SK-N-SH (cell line): ENCODE results near the gene HDAC11. TPM values are rescaled to one million over a fixed set of nuclear protein-coding genes. Genes with fewer than 3 reads are reported as not detected.

Experiments
- CTCF ChIA-PET: fragments of 300-600, 350-600 bp; formaldehyde crosslinking; extraction: SDS; loops from one replicate; lab custom pipeline; 2021; lab: Yijun Ruan, JAX
- POLR2A ChIA-PET: fragments of 350-600 bp; sonication (Branson Sonifier 250); formaldehyde crosslinking; extraction: SDS; loops from one replicate; lab custom pipeline; 2020; ENCODE audit warnings: antibody characterized with exemption, inconsistent platforms; lab: Yijun Ruan, JAX
- DNase-seq: peaks from one replicate; pipeline ENCODE4 v3.0.0; 2012
- H2AFZ ChIP-seq: fragments of 200-600 bp; sonication (generic); 2 replicates; pipeline ENCODE4 v1.8.1; 2016; ENCODE audit warnings: antibody characterized with exemption, mild to moderate bottlenecking, low read depth
- H3F3A ChIP-seq: fragments of 200-600 bp; sonication (generic); replicated peaks from 2 replicates; pipeline ENCODE3; 2016; ENCODE audit warnings: antibody characterized with exemption, mild to moderate bottlenecking; ENCODE audit not compliant: insufficient read depth
- H3K27ac ChIP-seq, 2 experiments: fragments of 200-500 bp in 1 of 2; fragments of 200-600 bp in 1 of 2; sonication (Bioruptor generic) in 1 of 2; sonication (generic), shearing (Covaris generic) in 1 of 2; 2 replicates each; pipeline versions ENCODE4 v1.5.1 to v1.6.1; 2014 to 2016; ENCODE audit warnings: low read depth in 2 of 2, inconsistent platforms in 1 of 2, low read length in 1 of 2, mild to moderate bottlenecking in 1 of 2, mixed read lengths in 1 of 2
- H3K27me3 ChIP-seq: fragments of 200-600 bp; sonication (generic), shearing (Covaris generic); 2 replicates; pipeline ENCODE4 v1.6.1; 2016; ENCODE audit warnings: mixed run types; ENCODE audit not compliant: insufficient read depth
- H3K36me3 ChIP-seq, 2 experiments: fragments of 200-500 bp in 1 of 2; fragments of 200-600 bp in 1 of 2; sonication (Bioruptor generic) in 1 of 2; sonication (generic) in 1 of 2; replicated peaks in 1 of 2; 2 replicates each; pipeline versions ENCODE3 to v1.5.1; 2014 to 2016; ENCODE audit warnings: low read length in 1 of 2, mild to moderate bottlenecking in 1 of 2; ENCODE audit not compliant: insufficient read depth in 2 of 2, control insufficient read depth in 1 of 2
- H3K4me1 ChIP-seq, 2 experiments: fragments of 200-500 bp in 1 of 2; fragments of 200-600 bp in 1 of 2; sonication (Bioruptor generic) in 1 of 2; sonication (generic), shearing (Covaris generic) in 1 of 2; 2 replicates each; pipeline versions ENCODE4 v1.5.1 to v1.6.1; 2014 to 2016; ENCODE audit warnings: low read depth in 1 of 2, low read length in 1 of 2, mixed run types in 1 of 2; ENCODE audit not compliant: insufficient read depth in 2 of 2, control insufficient read depth in 1 of 2
- H3K4me2 ChIP-seq: fragments of 200-600 bp; sonication (generic), shearing (Covaris generic); 2 replicates; pipeline ENCODE4 v1.6.1; 2017; ENCODE audit warnings: mixed run types
- H3K4me3 ChIP-seq, 2 experiments: fragments of 200-500 bp in 1 of 2; fragments of 200-600 bp in 1 of 2; sonication (Bioruptor generic) in 1 of 2; sonication (generic), shearing (Covaris generic) in 1 of 2; 2 replicates each; pipeline versions ENCODE4 v1.5.1 to v1.8.1; 2014 to 2016; ENCODE audit warnings: low read depth in 2 of 2, inconsistent platforms in 1 of 2, low read length in 1 of 2, mild to moderate bottlenecking in 1 of 2, mixed read lengths in 1 of 2, moderate library complexity in 1 of 2
- H3K79me2 ChIP-seq: fragments of 200-600 bp; sonication (generic); 2 replicates; pipeline ENCODE4 v1.8.1; 2017; ENCODE audit warnings: mild to moderate bottlenecking; ENCODE audit not compliant: insufficient read depth
- H3K9ac ChIP-seq: fragments of 200-600 bp; sonication (generic); 2 replicates; pipeline ENCODE4 v1.6.1; 2017; ENCODE audit warnings: mixed run types
- H3K9me2 ChIP-seq: fragments of 200-600 bp; sonication (generic); 2 replicates; pipeline ENCODE4 v1.6.1; 2017; ENCODE audit warnings: mixed run types
- H3K9me3 ChIP-seq: fragments of 200-600 bp; sonication (generic); 2 replicates; pipeline ENCODE4 v1.6.1; 2017; ENCODE audit warnings: mixed run types, mild to moderate bottlenecking, moderate library complexity
- H4K20me1 ChIP-seq: fragments of 200-600 bp; sonication (generic); 2 replicates; pipeline ENCODE4 v1.6.1; 2017; ENCODE audit warnings: mild to moderate bottlenecking, mixed run types; ENCODE audit not compliant: insufficient read depth
- FOSL2 ChIP-seq: IDR thresholded peaks from 2 replicates; pipeline ENCODE4 v1.4.0; 2012; ENCODE audit warnings: low read depth, mild to moderate bottlenecking, moderate library complexity, borderline replicate concordance
- GABPA ChIP-seq: IDR thresholded peaks from 2 replicates; pipeline ENCODE4 v1.4.0; 2012; ENCODE audit warnings: low read depth, mild to moderate bottlenecking
- MEF2A ChIP-seq: IDR thresholded peaks from 2 replicates; pipeline ENCODE4 v1.4.0; 2012; ENCODE audit warnings: low read depth, borderline replicate concordance
- SMC3 ChIP-seq: IDR thresholded peaks from 2 replicates; pipeline ENCODE4 v1.6.1; 2012; ENCODE audit warnings: low read depth, low read length, improper control_type of control experiment
- TCF12 ChIP-seq: IDR thresholded peaks from 2 replicates; pipeline ENCODE4 v1.4.0; 2012
- WGBS: methylation state at CpG from one replicate; pipeline ENCODE4 v1.1.6; 2017; ENCODE audit warnings: low lambda C conversion rate; 5-methylcytosine and 5-hydroxymethylcytosine counted together
- polyA plus RNA-seq, 3 experiments: library from polyadenylated mRNA; depleted of rRNA; stranded (reverse); fragments of >200 nt; gene quantifications; 2 replicates each; pipeline ENCODE4 v1.2.3, GENCODE V29; 2012
- TF ChIP-seq, protein P1 (sequence below): IDR thresholded peaks from 2 replicates; pipeline ENCODE4 v1.6.1; 2012; ENCODE audit warnings: mild to moderate bottlenecking, low read depth, low read length, moderate library complexity
- TF ChIP-seq, protein P2 (sequence below): IDR thresholded peaks from 2 replicates; pipeline ENCODE4 v1.4.0; 2012; ENCODE audit warnings: low read depth
- TF ChIP-seq, protein P3 (sequence below): fragments of 200-600 bp; sonication (generic); IDR thresholded peaks from 2 replicates; pipeline ENCODE4 v1.6.1; 2017; ENCODE audit warnings: antibody characterized with exemption, mild to moderate bottlenecking, moderate library complexity
- TF ChIP-seq, protein P4 (sequence below): IDR thresholded peaks from 2 replicates; pipeline ENCODE4; 2012
- TF ChIP-seq, protein P5 (sequence below): IDR thresholded peaks from 2 replicates; pipeline ENCODE4 v1.4.0; 2012; ENCODE audit warnings: low read depth, borderline replicate concordance

Gene HDAC11
- polyA plus RNA-seq, 1 of the 3 experiments (the other 2 are of a cell fraction): 17.5 TPM

DNA sequence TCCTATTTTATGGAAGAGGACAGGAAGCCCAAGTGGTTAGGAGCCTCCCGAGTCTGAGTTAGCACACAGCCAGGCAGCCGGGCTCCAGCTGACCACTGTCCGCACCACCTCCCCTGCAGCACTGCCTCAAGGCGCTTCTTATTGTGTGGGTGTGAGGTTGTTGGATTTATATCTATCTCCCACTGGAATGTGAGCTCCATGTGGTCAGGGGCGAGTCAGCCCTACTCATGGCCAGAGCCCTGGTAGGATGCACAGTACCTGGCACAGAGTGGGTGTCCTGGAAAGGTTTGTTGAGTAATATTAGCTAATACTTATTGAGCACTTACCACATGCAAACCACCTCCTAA, 59.2 kb downstream of the HDAC11 start:
- no peak for DNase-seq
- Histone ChIP-seq H3K4me2 (no peak overlapping the region), H3K27me3 (no peaks in the 10 kb centered on the region), H3F3A (peaks cover 3% of the 10 kb centered on the region), H4K20me1 (no peaks in the 10 kb centered on the region), H3K27ac (no peak overlapping the region), H3K4me3 (no peak overlapping the region), H2AFZ (no peak overlapping the region), H3K9me3 (no peaks in the 10 kb centered on the region), H3K79me2 (no peaks in the 10 kb centered on the region), H3K9me2 (no peaks in the 10 kb centered on the region), H3K4me1 (peaks cover 0 to 13% of the 10 kb centered on the region in 2 experiments; a peak in 1 of 4 replicates), H3K9ac (no peak overlapping the region), H3K36me3 (no peaks in the 10 kb centered on the region)
- WGBS: 69% methylated on average over 5 of the region's 5 CpGs
- ChIA-PET CTCF (interaction anchor here (1.6 kb wide), 1 partner anchor 10 kb away, joined by 4 read pairs; no protein-coding TSS in a partner anchor), POLR2A (no interaction called here)
- TF ChIP-seq, protein P1, sequence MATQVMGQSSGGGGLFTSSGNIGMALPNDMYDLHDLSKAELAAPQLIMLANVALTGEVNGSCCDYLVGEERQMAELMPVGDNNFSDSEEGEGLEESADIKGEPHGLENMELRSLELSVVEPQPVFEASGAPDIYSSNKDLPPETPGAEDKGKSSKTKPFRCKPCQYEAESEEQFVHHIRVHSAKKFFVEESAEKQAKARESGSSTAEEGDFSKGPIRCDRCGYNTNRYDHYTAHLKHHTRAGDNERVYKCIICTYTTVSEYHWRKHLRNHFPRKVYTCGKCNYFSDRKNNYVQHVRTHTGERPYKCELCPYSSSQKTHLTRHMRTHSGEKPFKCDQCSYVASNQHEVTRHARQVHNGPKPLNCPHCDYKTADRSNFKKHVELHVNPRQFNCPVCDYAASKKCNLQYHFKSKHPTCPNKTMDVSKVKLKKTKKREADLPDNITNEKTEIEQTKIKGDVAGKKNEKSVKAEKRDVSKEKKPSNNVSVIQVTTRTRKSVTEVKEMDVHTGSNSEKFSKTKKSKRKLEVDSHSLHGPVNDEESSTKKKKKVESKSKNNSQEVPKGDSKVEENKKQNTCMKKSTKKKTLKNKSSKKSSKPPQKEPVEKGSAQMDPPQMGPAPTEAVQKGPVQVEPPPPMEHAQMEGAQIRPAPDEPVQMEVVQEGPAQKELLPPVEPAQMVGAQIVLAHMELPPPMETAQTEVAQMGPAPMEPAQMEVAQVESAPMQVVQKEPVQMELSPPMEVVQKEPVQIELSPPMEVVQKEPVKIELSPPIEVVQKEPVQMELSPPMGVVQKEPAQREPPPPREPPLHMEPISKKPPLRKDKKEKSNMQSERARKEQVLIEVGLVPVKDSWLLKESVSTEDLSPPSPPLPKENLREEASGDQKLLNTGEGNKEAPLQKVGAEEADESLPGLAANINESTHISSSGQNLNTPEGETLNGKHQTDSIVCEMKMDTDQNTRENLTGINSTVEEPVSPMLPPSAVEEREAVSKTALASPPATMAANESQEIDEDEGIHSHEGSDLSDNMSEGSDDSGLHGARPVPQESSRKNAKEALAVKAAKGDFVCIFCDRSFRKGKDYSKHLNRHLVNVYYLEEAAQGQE: no peak
- TF ChIP-seq, protein P2, sequence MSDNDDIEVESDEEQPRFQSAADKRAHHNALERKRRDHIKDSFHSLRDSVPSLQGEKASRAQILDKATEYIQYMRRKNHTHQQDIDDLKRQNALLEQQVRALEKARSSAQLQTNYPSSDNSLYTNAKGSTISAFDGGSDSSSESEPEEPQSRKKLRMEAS: no peak
- no peak for TF ChIP-seq MEF2A
- TF ChIP-seq TCF12: no peak
- TF ChIP-seq, protein P3, sequence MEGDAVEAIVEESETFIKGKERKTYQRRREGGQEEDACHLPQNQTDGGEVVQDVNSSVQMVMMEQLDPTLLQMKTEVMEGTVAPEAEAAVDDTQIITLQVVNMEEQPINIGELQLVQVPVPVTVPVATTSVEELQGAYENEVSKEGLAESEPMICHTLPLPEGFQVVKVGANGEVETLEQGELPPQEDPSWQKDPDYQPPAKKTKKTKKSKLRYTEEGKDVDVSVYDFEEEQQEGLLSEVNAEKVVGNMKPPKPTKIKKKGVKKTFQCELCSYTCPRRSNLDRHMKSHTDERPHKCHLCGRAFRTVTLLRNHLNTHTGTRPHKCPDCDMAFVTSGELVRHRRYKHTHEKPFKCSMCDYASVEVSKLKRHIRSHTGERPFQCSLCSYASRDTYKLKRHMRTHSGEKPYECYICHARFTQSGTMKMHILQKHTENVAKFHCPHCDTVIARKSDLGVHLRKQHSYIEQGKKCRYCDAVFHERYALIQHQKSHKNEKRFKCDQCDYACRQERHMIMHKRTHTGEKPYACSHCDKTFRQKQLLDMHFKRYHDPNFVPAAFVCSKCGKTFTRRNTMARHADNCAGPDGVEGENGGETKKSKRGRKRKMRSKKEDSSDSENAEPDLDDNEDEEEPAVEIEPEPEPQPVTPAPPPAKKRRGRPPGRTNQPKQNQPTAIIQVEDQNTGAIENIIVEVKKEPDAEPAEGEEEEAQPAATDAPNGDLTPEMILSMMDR: no peak
- TF ChIP-seq GABPA: no peak
- no peak for TF ChIP-seq FOSL2
- TF ChIP-seq, protein P4, sequence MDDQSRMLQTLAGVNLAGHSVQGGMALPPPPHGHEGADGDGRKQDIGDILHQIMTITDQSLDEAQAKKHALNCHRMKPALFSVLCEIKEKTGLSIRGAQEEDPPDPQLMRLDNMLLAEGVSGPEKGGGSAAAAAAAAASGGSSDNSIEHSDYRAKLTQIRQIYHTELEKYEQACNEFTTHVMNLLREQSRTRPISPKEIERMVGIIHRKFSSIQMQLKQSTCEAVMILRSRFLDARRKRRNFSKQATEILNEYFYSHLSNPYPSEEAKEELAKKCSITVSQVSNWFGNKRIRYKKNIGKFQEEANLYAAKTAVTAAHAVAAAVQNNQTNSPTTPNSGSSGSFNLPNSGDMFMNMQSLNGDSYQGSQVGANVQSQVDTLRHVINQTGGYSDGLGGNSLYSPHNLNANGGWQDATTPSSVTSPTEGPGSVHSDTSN: no peak
- TF ChIP-seq SMC3: no peak
- TF ChIP-seq, protein P5, sequence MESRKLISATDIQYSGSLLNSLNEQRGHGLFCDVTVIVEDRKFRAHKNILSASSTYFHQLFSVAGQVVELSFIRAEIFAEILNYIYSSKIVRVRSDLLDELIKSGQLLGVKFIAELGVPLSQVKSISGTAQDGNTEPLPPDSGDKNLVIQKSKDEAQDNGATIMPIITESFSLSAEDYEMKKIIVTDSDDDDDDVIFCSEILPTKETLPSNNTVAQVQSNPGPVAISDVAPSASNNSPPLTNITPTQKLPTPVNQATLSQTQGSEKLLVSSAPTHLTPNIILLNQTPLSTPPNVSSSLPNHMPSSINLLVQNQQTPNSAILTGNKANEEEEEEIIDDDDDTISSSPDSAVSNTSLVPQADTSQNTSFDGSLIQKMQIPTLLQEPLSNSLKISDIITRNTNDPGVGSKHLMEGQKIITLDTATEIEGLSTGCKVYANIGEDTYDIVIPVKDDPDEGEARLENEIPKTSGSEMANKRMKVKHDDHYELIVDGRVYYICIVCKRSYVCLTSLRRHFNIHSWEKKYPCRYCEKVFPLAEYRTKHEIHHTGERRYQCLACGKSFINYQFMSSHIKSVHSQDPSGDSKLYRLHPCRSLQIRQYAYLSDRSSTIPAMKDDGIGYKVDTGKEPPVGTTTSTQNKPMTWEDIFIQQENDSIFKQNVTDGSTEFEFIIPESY: no peak
- TF ChIP-seq, all 33 proteins: peak for 0
